IMR-90 (cell line): ENCODE data around the gene GIMAP4. TPM values are rescaled to one million over a fixed set of nuclear protein-coding genes. Genes with fewer than 3 reads are reported as not detected.

Source experiments
- ATAC-seq: fragments of 200-7000 bp; cut with Tn5 transposase; 2 replicates; pipeline ENCODE4 v1.9.1; 2020; ENCODE audit warnings: low read depth, mild to moderate bottlenecking, moderate library complexity
- BruUV-seq: library from RNA; stranded (reverse); fragments of 400-500 nt; replicated peaks from 2 replicates; lab custom pipeline; 2021; lab: Mats Ljungman, UMichigan
- CTCF ChIA-PET: fragments of 300-600 bp; formaldehyde crosslinking; extraction: SDS; loops from one replicate; lab custom pipeline; 2021; ENCODE audit warnings: antibody characterized with exemption; lab: Yijun Ruan, JAX
- POLR2A ChIA-PET: fragments of 300-600 bp; sonication (Branson Sonifier 250); formaldehyde crosslinking; loops from one replicate; lab custom pipeline; 2022; ENCODE audit warnings: antibody characterized with exemption; ENCODE audit not compliant: unreplicated experiment; lab: Charles Lee
- DNase-seq: peaks from one replicate; pipeline ENCODE4 v3.0.0; 2013
- H2AFZ ChIP-seq: replicated peaks from 2 replicates; pipeline ENCODE3; 2013; ENCODE audit warnings: low read length, mild to moderate bottlenecking; ENCODE audit not compliant: poor library complexity
- H2AK5ac ChIP-seq: 2 replicates; pipeline ENCODE4 v1.6.1; 2013; ENCODE audit warnings: low read depth, low read length, inconsistent platforms
- H2AK9ac ChIP-seq: replicated peaks from 2 replicates; pipeline ENCODE3; 2013; ENCODE audit warnings: mild to moderate bottlenecking, low read depth, low read length, moderate library complexity; ENCODE audit not compliant: poor library complexity
- H2BK120ac ChIP-seq: 2 replicates; pipeline ENCODE4 v1.6.1; 2013; ENCODE audit warnings: low read depth, low read length, inconsistent platforms
- H2BK15ac ChIP-seq: 3 replicates; pipeline ENCODE4 v1.6.1; 2013; ENCODE audit warnings: low read depth, low read length, inconsistent platforms
- H2BK20ac ChIP-seq: 2 replicates; pipeline ENCODE4 v1.6.1; 2013; ENCODE audit warnings: low read depth, mild to moderate bottlenecking, inconsistent platforms, low read length, moderate library complexity
- H2BK5ac ChIP-seq: 2 replicates; pipeline ENCODE4 v1.6.1; 2013; ENCODE audit warnings: mild to moderate bottlenecking, low read depth, low read length, inconsistent platforms; ENCODE audit not compliant: poor library complexity, severe bottlenecking
- H3K14ac ChIP-seq: replicated peaks from 2 replicates; pipeline ENCODE4 v1.6.1; 2013; ENCODE audit warnings: low read depth, low read length, inconsistent platforms
- H3K18ac ChIP-seq: 2 replicates; pipeline ENCODE4 v1.6.1; 2013; ENCODE audit warnings: low read depth, low read length, control low read depth
- H3K23ac ChIP-seq: 2 replicates; pipeline ENCODE4 v1.6.1; 2013; ENCODE audit warnings: low read depth, low read length, inconsistent platforms
- H3K27ac ChIP-seq: 2 replicates; pipeline ENCODE4 v1.5.1; 2013; ENCODE audit warnings: mild to moderate bottlenecking, control low read depth, low read length; ENCODE audit not compliant: insufficient read depth
- H3K27me3 ChIP-seq: 2 replicates; pipeline ENCODE4 v1.6.1; 2013; ENCODE audit warnings: low read length; ENCODE audit not compliant: control insufficient read depth, insufficient read depth
- H3K36me3 ChIP-seq: 2 replicates; pipeline ENCODE4 v1.6.1; 2013; ENCODE audit warnings: low read length, mixed read lengths; ENCODE audit not compliant: control insufficient read depth, insufficient read depth
- H3K4ac ChIP-seq: 2 replicates; pipeline ENCODE4 v1.6.1; 2013; ENCODE audit warnings: low read depth, low read length, inconsistent platforms
- H3K4me1 ChIP-seq: 2 replicates; pipeline ENCODE4 v1.6.1; 2013; ENCODE audit warnings: low read length, mixed read lengths; ENCODE audit not compliant: control insufficient read depth, insufficient read depth
- H3K4me2 ChIP-seq: 2 replicates; pipeline ENCODE4 v1.6.1; 2013; ENCODE audit warnings: low read depth, mild to moderate bottlenecking, control low read depth, low read length, moderate library complexity
- H3K4me3 ChIP-seq: 2 replicates; pipeline ENCODE4 v1.5.1; 2013; ENCODE audit warnings: low read depth, mild to moderate bottlenecking, control low read depth, low read length, moderate library complexity; ENCODE audit not compliant: insufficient read depth
- H3K56ac ChIP-seq: 2 replicates; pipeline ENCODE4 v1.6.1; 2013; ENCODE audit warnings: low read length, inconsistent platforms; ENCODE audit not compliant: insufficient read depth; ENCODE audit errors: extremely low read depth
- H3K79me1 ChIP-seq, 2 experiments: 2 replicates each; pipeline ENCODE4 v1.6.1; 2013; ENCODE audit warnings: low read length in 2 of 2, inconsistent platforms in 1 of 2, low read depth in 1 of 2
- H3K9ac ChIP-seq: 2 replicates; pipeline ENCODE4 v1.6.1; 2013; ENCODE audit warnings: low read depth, low read length, control low read depth
- H3K9me1 ChIP-seq: 2 replicates; pipeline ENCODE4 v1.6.1; 2013; ENCODE audit warnings: low read length, inconsistent platforms; ENCODE audit not compliant: insufficient read depth
- H3K9me3 ChIP-seq: 2 replicates; pipeline ENCODE4 v1.6.1; 2013; ENCODE audit warnings: low read length; ENCODE audit not compliant: control insufficient read depth, insufficient read depth
- H4K20me1 ChIP-seq: 2 replicates; pipeline ENCODE4 v1.6.1; 2013; ENCODE audit warnings: low read length, inconsistent platforms; ENCODE audit not compliant: insufficient read depth
- H4K5ac ChIP-seq: 2 replicates; pipeline ENCODE4 v1.6.1; 2013; ENCODE audit warnings: mild to moderate bottlenecking, low read depth, low read length, control low read depth
- H4K8ac ChIP-seq, 2 experiments: 2 replicates each; pipeline ENCODE4 v1.6.1; 2013; ENCODE audit warnings: low read depth in 2 of 2, low read length in 2 of 2, control low read depth in 1 of 2, inconsistent platforms in 1 of 2
- H4K91ac ChIP-seq: 2 replicates; pipeline ENCODE4 v1.6.1; 2013; ENCODE audit warnings: low read depth, low read length, inconsistent platforms; ENCODE audit not compliant: insufficient read depth
- CEBPB ChIP-seq: IDR thresholded peaks from 2 replicates; pipeline ENCODE4 v1.6.1; 2012; ENCODE audit warnings: low read depth, low read length, improper control_type of control experiment
- MXI1 ChIP-seq: IDR thresholded peaks from 2 replicates; pipeline ENCODE4 v1.6.1; 2012; ENCODE audit warnings: low read depth, mild to moderate bottlenecking, low read length, moderate library complexity, borderline replicate concordance
- NFE2L2 ChIP-seq: fragments of 150-350 bp; IDR thresholded peaks from 2 replicates; pipeline ENCODE4 v1.6.1; 2016; ENCODE audit warnings: low read depth, mild to moderate bottlenecking, low read length
- RCOR1 ChIP-seq: IDR thresholded peaks from 2 replicates; pipeline ENCODE4 v1.6.1; 2012; ENCODE audit warnings: mild to moderate bottlenecking, low read length, improper control_type of control experiment; ENCODE audit not compliant: insufficient replicate concordance
- WGBS, 2 experiments: methylation state at CpG; one replicate each; pipeline versions ENCODE4 v1.1.5 to v1.1.7; 2013; ENCODE audit warnings: missing lambda C conversion rate in 2 of 2; ENCODE audit not compliant: insufficient read length in 1 of 2; ENCODE audit errors: extremely low coverage in 2 of 2; 5-methylcytosine and 5-hydroxymethylcytosine counted together
- dilution Hi-C: fragments of 300-500 bp; cut with HindIII; formaldehyde crosslinking; loops from one replicate; pipeline ENCODE4 v1.14.3; 2018; ENCODE audit warnings: low sequenced_read_pairs; ENCODE audit not compliant: unreplicated experiment
- in situ Hi-C: fragments of 300-500 bp; cut with MboI; formaldehyde crosslinking; loops from 3 replicates; pipeline ENCODE4 v1.14.3; 2019; ENCODE audit warnings: low sequenced_read_pairs, inconsistent platforms, mixed read lengths
- intact Hi-C: fragments of 100-400 bp; cut with micrococcal nuclease; formaldehyde crosslinking; loops from 2 replicates; pipeline ENCODE4 v1.10.0; 2022
- polyA plus RNA-seq, 3 experiments: library from polyadenylated mRNA; depleted of rRNA; stranded (reverse); fragments of >200 nt; gene quantifications; 2 replicates each; pipeline ENCODE4 v1.2.3, GENCODE V29; 2012; ENCODE audit warnings: low replicate concordance in 1 of 3
- total RNA-seq: library from RNA; depleted of rRNA; stranded (reverse); fragments of >200 nt; gene quantifications from 2 replicates; pipeline ENCODE4 v1.2.3, GENCODE V29; 2012
- TF ChIP-seq, protein P1 (sequence below): conservative IDR thresholded peaks from 2 replicates; pipeline ENCODE4 v1.5.1; 2012; ENCODE audit warnings: mild to moderate bottlenecking, low read depth, low read length, improper control_type of control experiment
- TF ChIP-seq, protein P2 (sequence below): fragments of 150-350 bp; IDR thresholded peaks from 2 replicates; pipeline ENCODE4 v1.6.1; 2016; ENCODE audit warnings: low read depth, mild to moderate bottlenecking, low read length, moderate library complexity, borderline replicate concordance

The GIMAP4 gene
- total and polyA plus RNA-seq, 2 of the 4 experiments (the other 2 are of a cell fraction): not detected

DNA sequence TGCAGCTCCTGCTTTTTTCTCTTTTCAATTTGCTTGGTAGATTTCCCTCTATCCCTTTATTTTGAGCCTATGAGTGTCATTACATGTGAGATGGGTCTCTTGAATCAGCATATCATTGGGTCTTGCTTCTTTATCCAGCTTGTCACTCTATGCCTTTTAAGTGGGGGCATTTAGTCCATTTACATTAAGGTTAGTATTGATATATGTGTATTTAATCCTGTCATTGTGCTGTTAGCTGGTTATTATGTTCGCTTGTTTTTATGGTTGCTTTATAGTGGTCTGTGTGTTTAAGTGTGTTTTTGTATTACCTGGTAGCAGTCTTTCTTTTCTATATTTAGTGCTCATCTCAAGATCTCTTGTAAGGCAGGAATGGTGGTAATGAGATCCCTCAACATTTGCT is 35.5 kb upstream of the GIMAP4 start:
- in situ Hi-C loops: no loop called here

More for the DNA sequence above, 35.5 kb upstream of the GIMAP4 start:
- ChIA-PET POLR2A (no interaction called here), CTCF (no interaction called here)
- H3K27me3 ChIP-seq: no peaks in the 10 kb centered on the region
- H4K8ac ChIP-seq: no peak overlapping the region
- ATAC-seq (no peak), DNase-seq (no peak)
- H3K79me1 ChIP-seq: no peaks in the 10 kb centered on the region
- no peak overlapping the region for H2BK20ac ChIP-seq
- no peak overlapping the region for H2BK5ac ChIP-seq
- H2AK9ac ChIP-seq: no peak overlapping the region
- no peak overlapping the region for H3K4me3 ChIP-seq
- H3K4me2 ChIP-seq: no peak overlapping the region
- no peak overlapping the region for H2BK15ac ChIP-seq
- no peak overlapping the region for H4K5ac ChIP-seq
- no peak overlapping the region for H3K4ac ChIP-seq
- H3K9me1 ChIP-seq: no peaks in the 10 kb centered on the region
- no peak overlapping the region for H3K18ac ChIP-seq
- H3K36me3 ChIP-seq: no peaks in the 10 kb centered on the region
- no peak overlapping the region for H3K23ac ChIP-seq
- no peak overlapping the region for H2BK120ac ChIP-seq
- H3K9ac ChIP-seq: no peak overlapping the region
- H2AK5ac ChIP-seq: no peak overlapping the region
- no peak overlapping the region for H3K14ac ChIP-seq
- no peaks in the 10 kb centered on the region for H3K4me1 ChIP-seq
- WGBS, 2 experiments: no CpG with 5 or more reads among the region's 1 CpG
- H3K56ac ChIP-seq: no peak overlapping the region
- no TSS peak for BruUV-seq
- peaks cover 17% of the 10 kb centered on the region for H3K9me3 ChIP-seq
- no peak overlapping the region for H3K27ac ChIP-seq
- no peak overlapping the region for H2AFZ ChIP-seq
- H4K91ac ChIP-seq: no peak overlapping the region
- no peaks in the 10 kb centered on the region for H4K20me1 ChIP-seq
- intact Hi-C loops: no loop called here
- no peak for TF ChIP-seq MXI1
- no peak for TF ChIP-seq CEBPB
- no peak for TF ChIP-seq NFE2L2
- TF ChIP-seq, protein P1, sequence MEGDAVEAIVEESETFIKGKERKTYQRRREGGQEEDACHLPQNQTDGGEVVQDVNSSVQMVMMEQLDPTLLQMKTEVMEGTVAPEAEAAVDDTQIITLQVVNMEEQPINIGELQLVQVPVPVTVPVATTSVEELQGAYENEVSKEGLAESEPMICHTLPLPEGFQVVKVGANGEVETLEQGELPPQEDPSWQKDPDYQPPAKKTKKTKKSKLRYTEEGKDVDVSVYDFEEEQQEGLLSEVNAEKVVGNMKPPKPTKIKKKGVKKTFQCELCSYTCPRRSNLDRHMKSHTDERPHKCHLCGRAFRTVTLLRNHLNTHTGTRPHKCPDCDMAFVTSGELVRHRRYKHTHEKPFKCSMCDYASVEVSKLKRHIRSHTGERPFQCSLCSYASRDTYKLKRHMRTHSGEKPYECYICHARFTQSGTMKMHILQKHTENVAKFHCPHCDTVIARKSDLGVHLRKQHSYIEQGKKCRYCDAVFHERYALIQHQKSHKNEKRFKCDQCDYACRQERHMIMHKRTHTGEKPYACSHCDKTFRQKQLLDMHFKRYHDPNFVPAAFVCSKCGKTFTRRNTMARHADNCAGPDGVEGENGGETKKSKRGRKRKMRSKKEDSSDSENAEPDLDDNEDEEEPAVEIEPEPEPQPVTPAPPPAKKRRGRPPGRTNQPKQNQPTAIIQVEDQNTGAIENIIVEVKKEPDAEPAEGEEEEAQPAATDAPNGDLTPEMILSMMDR: no peak
- TF ChIP-seq RCOR1: no peak
- TF ChIP-seq, protein P2, sequence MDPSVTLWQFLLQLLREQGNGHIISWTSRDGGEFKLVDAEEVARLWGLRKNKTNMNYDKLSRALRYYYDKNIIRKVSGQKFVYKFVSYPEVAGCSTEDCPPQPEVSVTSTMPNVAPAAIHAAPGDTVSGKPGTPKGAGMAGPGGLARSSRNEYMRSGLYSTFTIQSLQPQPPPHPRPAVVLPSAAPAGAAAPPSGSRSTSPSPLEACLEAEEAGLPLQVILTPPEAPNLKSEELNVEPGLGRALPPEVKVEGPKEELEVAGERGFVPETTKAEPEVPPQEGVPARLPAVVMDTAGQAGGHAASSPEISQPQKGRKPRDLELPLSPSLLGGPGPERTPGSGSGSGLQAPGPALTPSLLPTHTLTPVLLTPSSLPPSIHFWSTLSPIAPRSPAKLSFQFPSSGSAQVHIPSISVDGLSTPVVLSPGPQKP: no peak
- dilution Hi-C loops: no loop called here
